Measurements from ENCODE around the gene GGA3.

DNA sequence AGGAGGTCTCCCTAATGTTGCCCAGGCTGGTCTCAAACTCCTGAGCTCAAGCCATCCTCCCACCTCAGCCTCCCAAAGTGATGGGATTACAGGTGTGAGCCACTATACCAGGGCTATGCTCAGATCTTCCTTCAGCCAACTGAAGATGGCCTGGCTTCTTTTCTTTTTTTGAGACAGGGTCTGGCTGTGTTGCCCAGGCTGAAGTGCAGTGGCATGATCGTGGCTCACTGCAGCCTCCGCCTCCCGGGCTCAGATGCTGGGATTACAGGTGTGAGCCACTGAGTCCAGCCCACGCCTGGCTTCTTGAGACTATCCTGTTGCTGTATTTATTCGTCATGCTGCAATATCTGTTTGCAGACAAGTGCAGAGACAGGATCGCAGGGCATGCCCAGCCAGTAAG lies 23.7 kb upstream of the GGA3 start:
- TF ChIP-seq, protein P1, sequence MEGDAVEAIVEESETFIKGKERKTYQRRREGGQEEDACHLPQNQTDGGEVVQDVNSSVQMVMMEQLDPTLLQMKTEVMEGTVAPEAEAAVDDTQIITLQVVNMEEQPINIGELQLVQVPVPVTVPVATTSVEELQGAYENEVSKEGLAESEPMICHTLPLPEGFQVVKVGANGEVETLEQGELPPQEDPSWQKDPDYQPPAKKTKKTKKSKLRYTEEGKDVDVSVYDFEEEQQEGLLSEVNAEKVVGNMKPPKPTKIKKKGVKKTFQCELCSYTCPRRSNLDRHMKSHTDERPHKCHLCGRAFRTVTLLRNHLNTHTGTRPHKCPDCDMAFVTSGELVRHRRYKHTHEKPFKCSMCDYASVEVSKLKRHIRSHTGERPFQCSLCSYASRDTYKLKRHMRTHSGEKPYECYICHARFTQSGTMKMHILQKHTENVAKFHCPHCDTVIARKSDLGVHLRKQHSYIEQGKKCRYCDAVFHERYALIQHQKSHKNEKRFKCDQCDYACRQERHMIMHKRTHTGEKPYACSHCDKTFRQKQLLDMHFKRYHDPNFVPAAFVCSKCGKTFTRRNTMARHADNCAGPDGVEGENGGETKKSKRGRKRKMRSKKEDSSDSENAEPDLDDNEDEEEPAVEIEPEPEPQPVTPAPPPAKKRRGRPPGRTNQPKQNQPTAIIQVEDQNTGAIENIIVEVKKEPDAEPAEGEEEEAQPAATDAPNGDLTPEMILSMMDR (IDR thresholded peaks at IDR 0.05), result no peak
- TF ChIP-seq POLR2AphosphoS5 (IDR thresholded peaks at IDR 0.05), result no peak

Data from esophagus muscularis mucosa (tissue), 3 donors.